DMS 273 (cell line): Measurements from ENCODE around the gene PPA2.

ENCODE experiments used
- DNase-seq: peaks from one replicate; lab custom pipeline; 2025; ENCODE audit not compliant: unreplicated experiment; lab: John Stamatoyannopoulos, UW

Gene PPA2

DNA sequence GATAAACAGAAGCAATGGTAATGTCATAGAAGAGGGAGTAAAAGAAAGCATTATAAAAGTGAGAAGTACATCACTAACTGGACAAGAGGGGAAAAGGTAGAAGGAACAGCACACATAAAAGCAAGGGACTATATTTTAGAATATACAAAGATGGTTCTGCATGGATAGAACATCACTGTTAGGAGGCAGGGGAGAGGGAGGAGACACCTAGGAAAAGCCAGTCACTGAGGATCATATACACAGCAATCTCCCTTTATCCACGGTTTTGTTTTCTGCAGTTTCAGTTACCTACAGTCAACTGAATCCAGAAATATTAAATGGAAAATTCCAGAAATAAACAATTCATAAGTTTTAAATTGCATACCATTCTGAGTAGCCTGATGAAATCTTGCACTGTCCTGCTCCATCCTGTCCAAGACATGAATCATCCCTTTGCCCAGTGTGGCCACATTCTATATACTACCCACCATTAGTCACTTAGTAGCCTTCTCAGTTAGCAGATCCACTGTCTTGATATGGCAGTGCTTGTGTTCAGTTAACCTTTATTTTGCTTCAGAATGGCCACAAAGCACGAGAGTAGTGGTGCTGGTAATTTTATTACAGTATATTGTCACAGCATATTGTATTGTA is 74.2 kb downstream of the PPA2 start:
- no peak for DNase-seq

DNA sequence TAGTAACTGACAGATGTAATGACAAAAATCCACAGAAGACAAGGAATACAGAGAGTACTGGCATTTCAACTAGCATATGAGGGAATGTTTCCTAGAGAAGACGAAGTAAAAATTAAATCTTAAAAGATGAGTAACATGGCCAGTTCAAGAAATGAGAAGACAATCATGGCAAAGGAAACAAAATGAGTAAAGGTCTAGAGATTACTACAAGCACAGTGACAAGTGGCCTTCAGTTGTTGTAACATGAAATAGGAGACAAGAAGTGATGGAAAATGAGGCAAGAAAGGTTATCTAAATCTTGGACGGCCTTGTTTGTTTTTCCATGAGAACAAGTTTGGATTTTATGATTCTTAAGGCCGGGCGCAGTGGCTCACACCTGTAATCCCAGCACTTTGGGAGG is 81.0 kb downstream of the PPA2 start:
- DNase-seq: no peak

DNA sequence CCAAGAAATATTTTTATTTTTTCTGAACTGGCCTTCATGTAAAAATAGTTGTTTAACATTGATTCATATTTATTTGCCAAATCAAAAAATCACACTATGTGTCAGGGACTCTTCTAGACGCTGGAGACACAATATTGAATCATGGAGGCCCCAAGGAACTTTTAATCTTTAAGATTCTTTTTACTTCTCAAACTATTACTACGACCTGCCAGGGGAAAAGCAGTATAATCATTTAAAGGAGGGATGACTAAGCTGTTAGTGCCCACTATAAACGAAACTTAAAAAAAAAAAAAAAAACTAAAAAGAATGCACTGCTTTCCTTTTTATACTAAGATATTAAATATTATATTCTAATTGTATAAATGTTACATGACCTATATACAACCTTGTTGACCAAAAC is 84.7 kb downstream of the PPA2 start:
- no peak for DNase-seq

DNA sequence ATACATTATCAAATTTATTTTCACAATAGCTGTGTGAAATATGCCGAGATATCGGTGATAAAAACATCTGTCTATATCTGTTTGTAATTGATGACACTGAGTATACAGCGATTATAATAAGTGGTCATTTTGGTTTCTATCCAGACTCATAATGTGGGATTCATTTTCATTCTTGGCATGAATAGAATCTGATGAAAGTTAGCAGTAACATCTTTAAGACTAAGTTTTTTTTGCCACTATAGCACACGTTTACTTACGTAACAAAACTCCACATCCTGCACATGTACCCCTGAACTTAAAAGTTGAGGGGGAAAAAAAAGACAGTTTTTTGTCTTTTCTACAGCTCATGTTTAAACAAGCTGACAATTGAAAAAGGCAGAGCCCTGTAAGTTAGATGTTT is 86.4 kb downstream of the PPA2 start:
- DNase-seq: no peak

DNA sequence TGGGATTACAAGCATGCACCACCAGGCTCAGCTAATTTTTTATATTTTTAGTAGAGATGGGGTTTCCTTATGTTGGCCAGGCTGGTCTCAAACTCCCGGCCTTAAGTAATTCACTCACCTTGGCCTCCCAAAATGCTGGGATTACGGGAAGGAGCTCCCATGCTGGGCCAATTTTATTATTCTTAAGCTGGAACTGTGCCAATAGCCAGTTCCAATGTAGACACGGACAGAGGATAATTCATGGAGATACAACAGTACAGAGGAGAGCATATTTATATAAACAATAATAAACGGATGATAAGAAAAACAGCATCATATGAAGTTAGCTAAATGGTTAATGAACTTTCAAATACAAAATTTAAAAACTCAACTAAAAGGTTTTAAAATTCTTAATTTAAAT is 87.8 kb downstream of the PPA2 start:
- no peak for DNase-seq

DNA sequence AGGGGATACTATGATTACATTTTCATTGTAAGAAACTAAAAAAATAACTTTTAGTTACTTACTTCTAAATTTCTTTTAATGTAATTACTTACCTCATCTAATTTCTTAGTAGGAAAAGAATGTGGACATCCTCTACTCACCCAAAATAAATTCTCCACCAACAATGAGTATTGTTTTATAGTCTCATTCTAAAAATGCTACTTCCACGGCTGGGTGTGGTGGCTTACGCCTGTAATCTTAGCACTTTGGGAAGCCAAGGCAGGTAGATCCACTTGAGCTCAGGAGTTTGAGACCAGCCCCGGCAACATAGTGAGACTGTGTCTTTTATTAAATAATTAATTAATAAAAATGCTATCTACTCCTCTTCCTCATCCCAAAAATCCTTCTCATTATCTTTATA is 99.8 kb downstream of the PPA2 start:
- no peak for DNase-seq

DNA sequence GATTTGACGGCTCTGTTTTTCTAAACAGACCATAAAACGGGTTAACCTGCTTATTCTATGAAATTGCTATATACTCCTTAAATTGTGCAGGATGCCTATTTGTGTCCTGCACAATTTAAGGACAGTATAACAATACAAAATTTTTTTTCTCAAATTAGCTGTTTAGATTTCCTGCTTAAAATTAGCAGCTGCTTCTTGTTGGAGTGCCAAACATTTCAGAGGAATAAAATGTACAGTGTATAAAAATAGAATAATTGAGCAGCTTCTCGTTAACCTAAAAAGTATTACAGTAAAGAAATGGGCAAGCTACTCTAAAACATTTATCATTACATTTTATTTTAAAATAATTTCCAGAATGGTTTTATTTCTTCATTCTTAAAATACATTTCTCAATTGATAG is 100.5 kb downstream of the PPA2 start:
- DNase-seq: no peak

DNA sequence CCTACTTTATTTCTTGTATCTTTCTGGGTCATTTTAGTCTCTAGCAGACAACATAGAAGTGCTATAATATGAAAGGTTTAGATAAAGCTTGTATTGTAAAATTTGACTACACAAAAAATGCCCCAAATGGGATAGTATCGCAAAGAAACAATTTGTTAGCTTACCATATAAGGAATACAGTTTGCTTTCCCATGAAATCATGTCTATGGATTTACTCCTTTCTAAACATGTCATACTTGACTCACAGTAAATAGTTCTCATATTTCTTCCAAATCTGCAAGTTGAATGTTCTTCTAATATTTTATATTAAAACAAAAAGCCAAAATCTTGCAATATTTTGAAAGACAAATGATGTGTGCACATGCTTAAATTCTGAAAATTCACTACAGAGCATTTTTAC is 103.9 kb downstream of the PPA2 start:
- DNase-seq: no peak

DNA sequence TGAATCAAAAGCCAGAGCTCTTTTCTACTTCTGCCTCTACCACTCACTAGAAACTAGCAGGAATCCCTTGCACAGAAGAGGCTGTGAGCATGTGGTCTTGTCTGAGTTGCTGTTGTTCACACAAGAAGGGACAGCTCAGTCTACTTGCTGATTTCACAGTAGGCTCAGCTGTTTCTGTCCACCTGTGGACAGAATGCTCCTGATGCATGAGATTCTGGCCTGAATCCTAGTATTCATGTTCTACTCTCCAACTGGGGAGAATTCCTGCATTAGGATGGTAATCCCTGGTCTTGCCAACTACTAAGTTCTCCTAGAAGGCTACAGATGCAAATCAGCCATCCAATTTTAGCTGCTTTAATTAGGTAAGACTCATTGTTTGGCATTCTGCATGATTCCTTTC is 112.8 kb downstream of the PPA2 start:
- no peak for DNase-seq

DNA sequence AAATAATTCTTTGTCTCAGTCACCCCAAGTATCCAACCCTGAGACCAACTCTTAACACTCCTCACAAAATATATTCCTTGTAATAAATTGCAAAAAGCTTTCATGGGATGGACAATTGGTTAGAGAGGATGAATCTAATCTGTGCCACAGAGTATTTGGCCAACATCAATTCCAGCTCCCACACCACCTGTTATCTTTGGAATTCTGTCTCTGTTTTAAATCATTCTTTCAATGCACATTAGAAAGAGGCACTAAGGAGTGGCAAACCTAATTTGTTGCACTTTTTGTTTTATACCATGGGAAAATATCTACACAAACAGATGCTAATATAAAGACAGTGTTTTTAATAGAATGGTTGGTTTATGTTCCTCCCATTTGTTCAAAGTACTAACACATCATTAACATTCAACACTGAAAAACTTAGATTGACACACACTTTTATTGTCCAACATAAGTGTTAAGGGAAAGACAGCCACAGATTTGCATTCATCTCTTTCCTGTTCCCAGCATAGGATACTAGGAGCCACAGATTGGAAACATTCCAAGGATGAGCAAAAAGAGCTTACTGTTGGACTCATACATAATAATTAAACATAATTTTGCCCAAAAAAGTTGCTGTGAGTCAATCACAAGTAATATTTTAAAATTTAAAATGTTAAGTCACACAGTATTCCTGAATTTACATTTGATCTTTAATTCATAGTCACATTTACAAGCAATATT is 116.4 kb downstream of the PPA2 start:
- DNase-seq: no peak

DNA sequence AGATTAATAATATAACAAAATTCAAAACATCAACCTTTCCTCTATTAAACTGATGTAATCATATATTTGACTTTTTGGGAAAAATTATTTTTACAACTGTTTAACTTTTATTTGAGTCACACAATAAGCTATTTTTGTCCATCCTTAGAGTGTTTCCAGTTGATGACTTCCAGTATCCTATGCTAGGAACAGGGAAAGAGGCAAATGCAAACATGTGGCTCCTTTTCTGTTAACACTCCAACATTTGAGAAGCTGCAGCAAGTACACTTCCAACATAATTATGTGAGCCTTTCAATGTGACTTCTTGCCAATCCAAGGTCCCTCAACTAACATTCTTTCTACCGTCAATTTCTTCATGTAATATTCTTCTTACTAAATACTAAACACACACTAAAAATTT is 117.7 kb downstream of the PPA2 start:
- DNase-seq: no peak

DNA sequence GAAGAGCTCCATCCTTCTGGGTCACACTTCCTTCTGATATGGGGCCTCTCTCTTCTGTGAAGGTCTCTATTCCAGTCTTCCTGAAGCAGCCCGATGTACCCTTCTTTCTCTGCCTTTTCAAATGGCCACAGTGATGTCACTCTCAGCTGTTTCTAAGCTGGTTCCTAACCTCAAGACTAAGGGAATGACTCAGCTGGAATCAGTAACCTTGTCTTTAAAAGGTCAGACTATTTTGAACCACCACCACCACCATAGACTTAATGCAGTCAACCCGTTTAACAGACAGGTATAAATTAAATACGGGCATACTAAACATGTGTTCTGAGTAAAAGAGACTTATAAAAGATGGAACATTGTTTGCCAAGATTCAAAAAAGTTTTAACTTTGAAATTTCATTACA is 121.0 kb downstream of the PPA2 start:
- no peak for DNase-seq

DNA sequence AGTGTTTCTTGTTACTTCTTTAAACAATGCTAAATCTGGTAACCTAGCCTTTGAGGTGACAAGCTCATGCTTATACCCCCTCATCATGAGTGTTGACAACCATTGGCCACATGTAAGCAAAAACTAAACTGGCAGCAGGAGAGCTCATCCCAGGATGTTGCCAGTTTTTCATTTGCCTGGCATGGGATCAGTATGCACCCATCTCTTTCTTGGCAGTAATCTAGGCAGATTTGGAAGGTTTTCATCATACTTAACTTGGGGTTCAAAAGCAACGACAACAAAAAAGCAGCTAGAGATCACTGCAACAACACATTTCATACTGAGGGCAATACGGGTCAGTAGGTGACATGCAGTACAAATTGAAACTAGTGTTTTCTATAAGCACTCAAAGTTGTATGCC is 122.0 kb downstream of the PPA2 start:
- DNase-seq: no peak

DNA sequence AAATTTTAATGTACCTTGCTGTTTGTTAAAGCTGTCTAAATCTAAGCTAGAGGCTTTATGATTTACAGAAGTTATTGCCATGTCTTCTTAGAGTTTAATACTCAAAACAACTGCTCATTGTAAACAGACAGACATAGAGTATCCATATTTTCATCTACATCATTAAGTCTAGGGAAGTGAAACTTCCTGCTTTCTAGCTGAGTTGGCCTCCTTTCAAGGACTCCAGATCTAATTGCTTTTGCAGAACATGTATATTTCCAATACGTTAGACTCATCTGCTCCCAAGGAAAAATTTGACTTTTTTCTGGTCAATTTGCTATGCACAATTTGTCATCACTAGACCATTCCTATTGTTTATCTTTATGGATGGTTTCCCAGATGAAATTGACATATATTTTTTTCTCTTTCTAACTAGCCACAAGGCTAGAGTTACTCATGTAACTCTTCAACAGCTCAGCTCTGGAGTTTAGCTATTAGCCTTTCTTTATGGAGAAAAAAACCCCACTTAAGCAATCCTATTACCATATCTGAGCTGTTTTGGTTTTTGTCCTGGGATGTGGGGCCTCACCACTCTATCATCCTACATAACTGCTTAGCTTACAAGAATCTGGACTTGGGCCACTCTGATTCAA is 122.9 kb downstream of the PPA2 start:
- no peak for DNase-seq

DNA sequence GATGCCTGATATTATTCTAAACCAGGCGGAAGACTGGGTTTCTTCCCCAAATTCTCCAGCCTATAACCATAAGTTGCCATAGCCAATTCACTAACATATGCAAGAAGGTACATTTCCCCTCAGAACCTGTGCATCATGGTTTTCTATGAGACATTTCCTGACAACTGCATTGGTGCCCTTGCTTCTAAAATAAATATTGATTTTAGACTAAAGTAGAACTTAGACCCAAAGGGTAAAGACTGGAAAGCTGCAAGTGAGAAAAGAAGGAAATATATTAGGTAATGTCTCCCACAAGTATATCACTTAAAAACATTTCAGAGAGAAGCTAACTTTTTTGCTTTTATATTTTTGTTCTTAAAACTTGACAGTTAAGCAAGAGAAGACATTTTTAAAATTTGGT is 125.1 kb downstream of the PPA2 start:
- no peak for DNase-seq

DNA sequence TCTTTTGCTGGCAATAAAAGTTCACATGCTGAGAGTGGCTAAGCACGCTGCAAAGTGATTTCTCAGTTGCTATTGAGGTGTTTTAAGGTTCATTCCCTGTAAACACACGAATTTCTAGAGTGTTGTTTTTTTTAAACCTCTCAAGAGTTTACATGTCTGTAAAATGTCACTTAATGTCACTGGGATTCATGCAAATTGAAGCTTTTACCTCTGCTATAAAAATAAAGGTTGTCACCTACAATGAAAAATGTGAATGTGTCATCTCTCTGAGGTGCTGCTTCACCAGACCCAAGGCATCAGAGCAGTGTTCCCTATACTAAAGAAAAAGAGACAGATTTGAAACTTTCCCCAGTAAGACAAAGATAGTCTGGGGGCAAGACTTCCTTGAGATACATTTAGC is 127.0 kb downstream of the PPA2 start:
- DNase-seq: no peak

DNA sequence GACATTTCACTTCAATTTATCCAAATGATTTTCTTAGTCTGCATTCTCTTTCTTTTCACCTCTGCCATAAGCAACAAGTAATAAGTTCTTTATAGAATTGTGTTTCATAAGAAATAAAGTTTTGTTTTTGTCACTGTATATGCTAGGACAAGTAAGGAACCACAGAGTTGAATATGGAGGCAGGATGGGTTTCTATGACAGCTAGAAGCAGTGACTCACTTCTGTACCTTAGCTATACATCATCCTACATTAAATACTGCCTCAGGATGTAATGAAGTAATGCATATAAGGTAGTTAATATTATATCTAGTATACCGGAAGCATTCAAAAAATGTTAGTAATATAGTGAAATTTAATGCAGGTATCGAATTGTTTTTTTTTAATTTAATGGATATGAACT is 128.0 kb downstream of the PPA2 start:
- DNase-seq: no peak

DNA sequence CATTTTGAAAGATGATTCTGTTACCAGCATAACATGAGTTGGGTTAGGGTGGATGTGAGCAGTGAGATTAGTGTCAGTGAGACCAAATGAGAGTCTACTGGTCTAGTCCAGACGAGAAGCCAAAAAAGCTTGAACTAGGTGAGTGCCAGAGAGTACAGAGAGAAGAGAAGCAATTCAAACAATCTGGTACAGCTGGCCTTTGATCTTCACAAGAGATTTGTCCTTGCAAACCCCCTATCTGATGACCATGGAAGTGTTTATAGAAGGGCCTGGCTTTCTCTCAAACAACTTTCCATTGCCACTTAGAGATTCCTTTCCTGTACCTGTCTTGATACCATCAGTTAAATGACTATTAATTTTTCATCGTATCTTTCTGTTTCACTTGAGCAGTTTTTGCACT is 128.5 kb downstream of the PPA2 start:
- DNase-seq: no peak

DNA sequence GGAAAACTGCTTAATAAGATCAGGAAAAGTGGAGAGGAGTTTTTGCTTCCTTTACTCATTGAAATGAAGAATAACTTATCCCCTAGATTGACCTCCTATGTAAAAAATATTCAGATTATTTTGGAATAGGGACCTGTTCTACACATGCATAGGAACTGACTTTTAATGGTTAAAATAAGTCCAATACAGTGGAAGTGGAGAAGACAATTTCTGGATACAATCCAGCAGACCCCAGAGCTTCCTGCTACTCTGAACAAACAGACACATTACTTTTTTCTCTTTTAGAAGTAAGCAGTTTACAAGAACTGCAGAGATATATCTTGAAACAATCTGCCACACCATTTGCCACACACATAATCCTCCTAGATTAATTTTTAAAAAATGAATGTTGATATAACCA is 129.7 kb downstream of the PPA2 start:
- no peak for DNase-seq

DNA sequence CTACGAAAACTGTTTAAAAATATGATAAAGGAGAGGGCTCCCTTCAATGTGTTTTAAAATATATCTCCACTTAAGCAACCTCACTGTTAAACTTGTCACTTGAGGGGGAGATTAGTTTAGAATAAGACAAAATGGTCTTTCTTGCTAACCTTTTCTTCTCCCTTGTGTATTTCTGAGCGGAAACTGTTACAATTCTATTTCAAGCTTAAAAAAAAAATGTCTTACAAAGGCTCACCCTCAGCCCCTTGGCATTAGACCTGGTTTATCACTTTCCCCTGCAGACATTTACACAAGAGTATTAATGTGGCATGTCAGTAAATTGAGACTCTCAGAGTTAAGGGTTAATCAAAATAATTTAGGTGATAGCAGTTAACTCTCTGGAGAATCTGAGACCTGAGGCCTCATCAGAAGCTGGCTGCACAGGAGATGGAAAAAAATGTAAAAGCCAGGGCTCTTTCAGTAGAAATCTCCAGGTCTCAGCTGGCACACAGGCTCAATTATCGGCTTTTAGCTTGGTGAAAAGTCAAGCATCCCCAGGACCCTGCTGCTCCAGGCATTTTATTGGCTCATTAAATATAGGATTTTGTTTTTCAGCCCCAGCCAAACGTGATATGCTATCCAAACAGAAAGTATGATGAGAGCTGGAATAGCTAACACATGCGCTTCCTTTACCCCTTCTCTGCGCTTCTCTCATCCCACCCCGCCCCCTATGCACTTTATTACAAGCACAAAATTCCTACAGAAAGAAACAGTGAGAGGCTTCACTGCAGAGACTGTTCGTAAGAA is 130.5 kb downstream of the PPA2 start:
- no peak for DNase-seq

DNA sequence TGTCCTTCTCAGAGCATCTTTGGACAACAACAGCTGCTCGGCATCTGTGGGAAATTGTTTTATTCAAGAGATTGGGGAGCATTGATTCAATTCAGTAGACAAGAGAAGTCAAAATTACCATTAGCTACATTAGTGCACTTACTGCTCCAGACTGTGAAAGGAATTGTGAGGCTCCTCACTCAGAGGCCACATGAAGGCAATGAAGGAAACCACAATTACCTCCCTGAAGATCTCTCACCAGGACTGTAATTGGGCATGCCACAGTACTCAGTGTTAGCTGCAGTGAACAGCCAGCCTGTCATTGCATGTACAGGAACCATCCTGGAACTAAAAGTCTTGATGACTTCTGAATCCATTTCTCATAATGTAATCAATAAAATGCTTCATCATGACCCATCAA is 144.8 kb downstream of the PPA2 start:
- DNase-seq: no peak

DNA sequence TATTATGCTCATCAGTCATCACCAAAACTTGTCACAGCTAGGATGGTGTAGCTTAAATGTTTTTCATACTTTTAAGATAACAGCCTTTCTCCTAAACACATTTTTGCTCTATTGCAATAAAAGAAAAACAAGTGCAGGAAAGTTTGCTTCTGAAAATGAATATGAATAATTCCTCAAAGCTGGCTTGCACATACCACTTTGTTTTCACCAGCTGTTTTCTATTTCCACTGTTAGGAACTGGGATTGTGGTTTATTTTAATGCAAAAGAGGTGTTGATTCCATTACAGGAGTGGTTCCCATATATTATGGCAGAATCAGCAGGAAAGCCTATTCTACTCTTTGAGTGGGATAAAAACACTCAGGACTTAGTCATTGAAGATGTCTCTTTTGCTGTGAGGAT is 145.9 kb downstream of the PPA2 start:
- no peak for DNase-seq
